BJ (cell line): ENCODE results near the gene FARSB. TPM values are rescaled to one million over a fixed set of nuclear protein-coding genes. Genes with fewer than 3 reads are reported as not detected.

Source experiments
- CTCF ChIA-PET: fragments of 350-600 bp; formaldehyde crosslinking; extraction: SDS; loops from one replicate; lab custom pipeline; 2021; ENCODE audit warnings: antibody characterized with exemption, inconsistent platforms; lab: Yijun Ruan, JAX
- POLR2A ChIA-PET: fragments of 300-600 bp; sonication (Branson Sonifier 250); formaldehyde crosslinking; extraction: SDS; loops from one replicate; lab custom pipeline; 2021; ENCODE audit warnings: antibody characterized with exemption; lab: Charles Lee
- DNase-seq: peaks from one replicate; pipeline ENCODE4 v3.0.0-alpha.2; 2011; ENCODE audit warnings: low read depth
- H3K27me3 ChIP-seq: 2 replicates; pipeline ENCODE4 v1.6.0; 2011; ENCODE audit warnings: low read length; ENCODE audit not compliant: control insufficient read depth, insufficient read depth
- H3K36me3 ChIP-seq: 2 replicates; pipeline ENCODE4 v1.5.1; 2011; ENCODE audit warnings: low read length; ENCODE audit not compliant: control insufficient read depth, insufficient read depth
- H3K4me3 ChIP-seq: 2 replicates; pipeline ENCODE4 v1.5.1; 2011; ENCODE audit warnings: low read depth, mild to moderate bottlenecking, control low read depth, low read length
- polyA plus RNA-seq: library from polyadenylated mRNA; depleted of rRNA; stranded (reverse); fragments of >200 nt; gene quantifications from 2 replicates; pipeline ENCODE4 v1.2.3, GENCODE V29; 2011
- TF ChIP-seq, protein P1 (sequence below): IDR thresholded peaks from 2 replicates; pipeline ENCODE4 v1.5.1; 2011; ENCODE audit warnings: low read depth, mild to moderate bottlenecking, control low read depth, inconsistent platforms, low read length, moderate library complexity; ENCODE audit not compliant: insufficient read depth

Gene FARSB
- polyA plus RNA-seq, 1 experiment: 16.4 TPM

DNA sequence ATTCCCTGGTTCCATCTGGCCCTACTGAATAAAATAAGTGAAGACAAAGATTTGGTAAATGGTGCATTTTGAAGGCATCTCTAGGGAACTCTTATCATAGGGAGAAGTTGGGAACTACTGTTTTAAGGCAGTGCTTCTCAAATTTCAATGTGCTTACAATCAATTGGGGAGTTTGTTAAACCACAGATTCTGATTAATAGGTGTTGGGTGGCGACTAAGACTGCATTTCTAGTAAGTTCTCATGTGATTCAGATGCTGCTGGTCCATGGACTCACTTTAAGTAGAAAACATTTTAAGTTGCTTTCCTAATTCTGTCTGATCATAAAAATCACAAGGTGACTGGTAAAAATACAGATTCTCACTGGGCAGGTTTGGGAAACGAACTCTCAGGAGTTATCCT is 14.6 kb downstream of the FARSB start:
- Histone ChIP-seq H3K27me3 (no peaks in the 10 kb centered on the region), H3K4me3 (no peak overlapping the region), H3K36me3 (peaks cover 3% of the 10 kb centered on the region; the same call in 1 of the 2 replicates)
- POLR2A ChIA-PET: no interaction called here
- DNase-seq: no peak
- CTCF ChIA-PET: no interaction called here
- TF ChIP-seq, protein P1, sequence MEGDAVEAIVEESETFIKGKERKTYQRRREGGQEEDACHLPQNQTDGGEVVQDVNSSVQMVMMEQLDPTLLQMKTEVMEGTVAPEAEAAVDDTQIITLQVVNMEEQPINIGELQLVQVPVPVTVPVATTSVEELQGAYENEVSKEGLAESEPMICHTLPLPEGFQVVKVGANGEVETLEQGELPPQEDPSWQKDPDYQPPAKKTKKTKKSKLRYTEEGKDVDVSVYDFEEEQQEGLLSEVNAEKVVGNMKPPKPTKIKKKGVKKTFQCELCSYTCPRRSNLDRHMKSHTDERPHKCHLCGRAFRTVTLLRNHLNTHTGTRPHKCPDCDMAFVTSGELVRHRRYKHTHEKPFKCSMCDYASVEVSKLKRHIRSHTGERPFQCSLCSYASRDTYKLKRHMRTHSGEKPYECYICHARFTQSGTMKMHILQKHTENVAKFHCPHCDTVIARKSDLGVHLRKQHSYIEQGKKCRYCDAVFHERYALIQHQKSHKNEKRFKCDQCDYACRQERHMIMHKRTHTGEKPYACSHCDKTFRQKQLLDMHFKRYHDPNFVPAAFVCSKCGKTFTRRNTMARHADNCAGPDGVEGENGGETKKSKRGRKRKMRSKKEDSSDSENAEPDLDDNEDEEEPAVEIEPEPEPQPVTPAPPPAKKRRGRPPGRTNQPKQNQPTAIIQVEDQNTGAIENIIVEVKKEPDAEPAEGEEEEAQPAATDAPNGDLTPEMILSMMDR: no peak

DNA sequence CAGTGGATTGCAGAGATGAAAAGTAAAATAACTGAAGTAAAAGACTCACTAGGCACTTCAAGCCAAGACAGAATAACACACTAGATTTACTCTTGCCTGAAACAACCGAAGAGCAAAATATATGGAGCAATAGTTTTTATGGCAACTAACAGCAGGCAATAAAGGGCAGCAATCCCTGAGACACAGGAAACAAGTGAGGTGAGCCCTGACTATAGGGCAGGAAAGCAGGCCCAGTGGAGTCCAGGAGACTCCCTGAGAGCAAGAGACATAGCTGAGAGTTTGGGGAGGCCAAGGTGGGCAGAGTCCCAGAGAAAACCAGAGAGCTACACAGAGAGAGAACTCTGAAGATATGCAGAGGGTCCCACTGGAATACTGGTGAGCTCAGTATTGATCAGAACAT is 18.8 kb downstream of the FARSB start:
- no peak overlapping the region for H3K4me3 ChIP-seq
- DNase-seq: no peak
- POLR2A ChIA-PET: no interaction called here
- TF ChIP-seq, protein P1: no peak
- peaks cover 2% of the 10 kb centered on the region; the same call in 1 of the 2 replicates for H3K36me3 ChIP-seq
- CTCF ChIA-PET: no interaction called here
- no peaks in the 10 kb centered on the region for H3K27me3 ChIP-seq

DNA sequence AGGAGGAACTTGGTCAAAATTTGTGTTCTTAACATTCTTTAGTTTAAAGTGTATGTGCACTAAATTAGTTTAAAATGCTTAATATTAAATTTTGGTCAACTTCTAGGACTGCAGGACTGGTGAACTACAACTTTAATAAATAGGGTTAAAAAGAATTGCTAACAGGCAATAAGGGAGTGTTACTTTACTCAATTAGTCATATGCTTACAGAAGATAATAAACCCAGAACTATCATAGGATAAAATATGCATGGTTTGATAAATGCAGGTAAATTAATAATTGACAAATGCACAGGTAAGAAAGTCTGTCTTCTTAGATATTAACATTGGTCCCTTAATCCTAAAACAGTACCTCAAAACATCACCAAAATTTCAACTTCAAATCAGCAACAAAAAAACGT is 20.6 kb downstream of the FARSB start:
- no peak for DNase-seq
- CTCF ChIA-PET: no interaction called here
- H3K36me3 ChIP-seq: peaks cover 2% of the 10 kb centered on the region; the same call in 1 of the 2 replicates

DNA sequence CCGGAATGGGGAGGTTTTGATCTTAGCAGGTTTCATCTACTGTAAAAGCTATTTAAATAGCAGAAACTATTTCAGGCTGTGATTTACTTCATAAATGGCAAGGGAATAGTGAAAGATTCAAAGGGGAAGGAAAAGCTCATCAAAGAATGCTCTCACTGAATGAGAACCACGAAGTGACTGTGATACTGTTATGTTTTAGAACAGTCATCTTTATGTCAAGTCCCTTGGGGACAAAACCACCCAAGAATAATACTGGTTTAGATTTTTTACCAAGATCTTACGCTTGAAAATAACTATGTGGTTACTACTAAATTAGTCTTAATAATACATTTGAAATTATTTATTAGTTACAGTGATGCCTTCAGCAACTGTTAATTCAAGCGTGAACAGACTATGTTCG is 28.1 kb downstream of the FARSB start:
- DNase-seq: no peak
- Histone ChIP-seq H3K36me3 (no peaks in the 10 kb centered on the region), H3K4me3 (no peak overlapping the region), H3K27me3 (no peaks in the 10 kb centered on the region)
- POLR2A ChIA-PET: no interaction called here
- TF ChIP-seq, protein P1: no peak
- CTCF ChIA-PET: no interaction called here

More for the DNA sequence above, 20.6 kb downstream of the FARSB start:
- Histone ChIP-seq H3K4me3 (no peak overlapping the region), H3K27me3 (no peaks in the 10 kb centered on the region)
- TF ChIP-seq, protein P1: no peak
- POLR2A ChIA-PET: no interaction called here

DNA sequence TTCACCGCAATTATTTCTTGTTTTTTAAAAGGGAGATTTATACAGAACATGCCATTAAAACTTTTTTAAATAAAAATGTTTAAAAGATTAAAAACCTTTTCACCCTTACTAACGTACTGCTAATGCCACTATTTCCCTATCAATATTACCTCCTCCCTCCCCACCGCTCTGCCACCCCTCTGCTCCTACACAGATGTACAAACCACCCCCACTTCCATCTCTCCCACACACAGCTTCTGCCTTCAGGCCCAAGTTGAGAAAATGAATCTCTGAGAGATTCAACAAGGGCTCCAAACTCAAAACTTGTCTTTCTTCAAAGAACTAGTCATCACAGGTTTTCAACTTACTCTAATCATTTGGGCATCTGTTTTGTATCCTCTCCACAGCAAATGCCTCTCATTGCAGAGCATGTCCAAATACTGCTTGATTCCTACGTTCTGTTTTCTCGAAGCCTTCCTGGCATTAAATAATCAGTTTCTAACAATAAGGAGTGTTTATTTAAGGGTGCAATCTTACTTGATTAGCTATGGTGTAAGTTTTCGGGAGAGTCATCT is 32.1 kb downstream of the FARSB start:
- no peaks in the 10 kb centered on the region for H3K27me3 ChIP-seq
- TF ChIP-seq, protein P1: no peak
- CTCF ChIA-PET: interaction anchor here (1.8 kb wide), 1 partner anchor 306 kb away, joined by 9 read pairs; no protein-coding TSS in a partner anchor
- H3K4me3 ChIP-seq: no peak overlapping the region
- POLR2A ChIA-PET: no interaction called here
- H3K36me3 ChIP-seq: peaks cover 6% of the 10 kb centered on the region
- DNase-seq: no peak
